SU-DHL-6 (cell line): ENCODE measurements around the gene THOC6.

Source experiments
- EZH2phosphoT487 ChIP-seq: fragments of 200-600 bp; sonication (generic), shearing (Covaris generic); conservative IDR thresholded peaks from 2 replicates; pipeline ENCODE4 v1.6.1; 2018; ENCODE audit warnings: mild to moderate bottlenecking, antibody characterized with exemption, low read length, moderate library complexity, mixed read lengths
- TF ChIP-seq, protein P1 (sequence below): fragments of 200-600 bp; sonication (generic); IDR thresholded peaks from one replicate; pipeline ENCODE4 v1.5.1; 2017; ENCODE audit warnings: antibody characterized with exemption, mild to moderate bottlenecking, low read length, moderate library complexity; ENCODE audit not compliant: insufficient read depth, poor library complexity, severe bottlenecking

DNA sequence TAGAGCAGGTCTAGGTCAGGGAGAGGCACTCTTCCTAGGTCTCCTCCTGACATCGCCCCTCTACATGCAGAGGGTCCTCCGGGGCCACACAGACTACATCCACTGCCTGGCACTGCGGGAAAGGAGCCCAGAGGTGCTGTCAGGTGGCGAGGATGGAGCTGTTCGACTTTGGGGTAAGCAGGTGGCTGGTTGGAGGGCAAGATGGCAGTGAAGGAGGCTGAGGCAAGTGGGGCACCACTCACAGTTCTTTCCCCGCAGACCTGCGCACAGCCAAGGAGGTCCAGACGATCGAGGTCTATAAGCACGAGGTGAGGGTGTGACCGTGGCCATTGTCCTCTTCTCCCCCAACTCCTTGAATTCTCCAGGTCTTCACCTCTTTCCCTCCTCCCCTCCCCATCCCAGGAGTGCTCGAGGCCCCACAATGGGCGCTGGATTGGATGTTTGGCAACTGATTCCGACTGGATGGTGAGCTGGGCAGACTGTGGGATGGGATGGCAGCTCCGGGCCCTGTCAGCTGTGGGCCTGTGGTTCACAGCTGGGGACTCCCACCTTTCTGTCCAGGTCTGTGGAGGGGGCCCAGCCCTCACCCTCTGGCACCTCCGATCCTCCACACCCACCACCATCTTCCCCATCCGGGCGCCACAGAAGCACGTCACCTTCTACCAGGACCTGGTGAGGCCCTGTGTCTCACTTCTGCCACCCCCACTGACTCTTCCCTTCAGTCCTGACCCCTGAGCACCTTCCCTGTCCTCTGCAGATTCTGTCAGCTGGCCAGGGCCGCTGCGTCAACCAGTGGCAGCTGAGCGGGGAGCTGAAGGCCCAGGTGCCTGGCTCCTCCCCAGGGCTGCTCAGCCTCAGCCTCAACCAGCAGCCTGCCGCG, 3.0 kb downstream of the THOC6 start:
- TF ChIP-seq, protein P1, sequence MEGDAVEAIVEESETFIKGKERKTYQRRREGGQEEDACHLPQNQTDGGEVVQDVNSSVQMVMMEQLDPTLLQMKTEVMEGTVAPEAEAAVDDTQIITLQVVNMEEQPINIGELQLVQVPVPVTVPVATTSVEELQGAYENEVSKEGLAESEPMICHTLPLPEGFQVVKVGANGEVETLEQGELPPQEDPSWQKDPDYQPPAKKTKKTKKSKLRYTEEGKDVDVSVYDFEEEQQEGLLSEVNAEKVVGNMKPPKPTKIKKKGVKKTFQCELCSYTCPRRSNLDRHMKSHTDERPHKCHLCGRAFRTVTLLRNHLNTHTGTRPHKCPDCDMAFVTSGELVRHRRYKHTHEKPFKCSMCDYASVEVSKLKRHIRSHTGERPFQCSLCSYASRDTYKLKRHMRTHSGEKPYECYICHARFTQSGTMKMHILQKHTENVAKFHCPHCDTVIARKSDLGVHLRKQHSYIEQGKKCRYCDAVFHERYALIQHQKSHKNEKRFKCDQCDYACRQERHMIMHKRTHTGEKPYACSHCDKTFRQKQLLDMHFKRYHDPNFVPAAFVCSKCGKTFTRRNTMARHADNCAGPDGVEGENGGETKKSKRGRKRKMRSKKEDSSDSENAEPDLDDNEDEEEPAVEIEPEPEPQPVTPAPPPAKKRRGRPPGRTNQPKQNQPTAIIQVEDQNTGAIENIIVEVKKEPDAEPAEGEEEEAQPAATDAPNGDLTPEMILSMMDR, result no peak
- TF ChIP-seq EZH2phosphoT487, result no peak
